Stimulated activated CD4-positive, alpha-beta T cell treated with anti-CD3 and anti-CD28 coated beads, Interleukin-4, amount 100 ng/mL, for 24 hours (primary cell): ENCODE data around the gene HIBADH.
"Not testable (repeated sequence)": the region's sequence is repeated elsewhere in the genome, so short reads cannot be mapped to it uniquely, and the experiment has no call there.

ENCODE experiments used
- DNase-seq: peaks from one replicate; pipeline ENCODE4 v3.0.0-alpha.2; 2020

HIBADH gene

GRCh38 chr7:27593226-27593625 lies 69.5 kb downstream of the HIBADH start:
- no peak for DNase-seq

DNA sequence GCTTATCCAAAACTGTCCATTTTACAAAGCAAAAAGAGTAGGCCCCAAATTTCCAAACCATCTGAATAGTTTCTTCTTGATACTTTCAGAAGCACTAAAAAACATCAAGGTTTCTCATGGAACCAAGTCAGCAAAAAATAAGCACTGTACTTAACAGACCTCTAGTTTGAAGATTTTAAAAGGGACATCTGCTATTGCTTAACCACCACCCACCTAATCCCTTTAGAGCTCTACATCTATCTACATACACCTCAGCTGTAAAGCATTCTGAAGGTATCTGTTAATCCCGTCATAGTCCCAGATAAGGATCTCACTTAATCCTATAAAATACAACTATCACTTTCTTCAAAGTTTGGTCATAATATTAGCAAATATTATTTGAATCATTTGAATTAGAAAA lies 72.3 kb downstream of the HIBADH start:
- no peak for DNase-seq

GRCh38 chr7:27587429-27587828 lies 75.3 kb downstream of the HIBADH start:
- DNase-seq: no peak

GRCh38 chr7:27586825-27587224 lies 75.9 kb downstream of the HIBADH start:
- no peak for DNase-seq

DNA sequence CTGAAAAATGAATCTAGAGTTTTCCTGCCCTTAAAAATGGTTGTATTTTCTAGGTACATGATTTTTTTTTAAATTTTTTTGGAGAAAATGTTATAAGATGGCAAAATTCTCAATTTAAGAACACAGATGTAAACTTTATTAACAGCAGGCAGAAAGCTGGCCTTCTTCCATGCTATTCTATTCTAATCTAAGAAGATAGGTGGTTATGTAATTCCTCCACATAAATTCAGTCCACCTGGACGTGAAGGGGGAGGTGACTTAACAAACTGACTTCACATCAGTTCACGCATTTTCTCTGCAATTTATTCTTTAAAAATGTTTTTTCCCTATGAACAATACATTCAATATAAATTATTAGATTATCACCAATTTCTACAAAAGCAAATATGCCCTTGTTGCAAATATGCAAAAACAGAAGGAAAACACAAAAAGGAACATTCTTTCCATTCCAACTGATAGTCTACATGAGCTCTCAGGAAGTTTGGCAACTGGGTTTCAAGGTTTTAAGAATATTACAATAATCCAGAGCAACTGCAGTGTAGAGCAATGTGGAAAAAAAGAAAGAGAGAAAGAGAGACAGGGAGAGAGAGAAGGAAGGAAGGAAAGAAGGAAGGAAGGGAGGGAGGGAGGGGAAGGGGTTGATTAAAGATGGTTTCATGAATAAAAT lies 76.8 kb downstream of the HIBADH start:
- DNase-seq: no peak

DNA sequence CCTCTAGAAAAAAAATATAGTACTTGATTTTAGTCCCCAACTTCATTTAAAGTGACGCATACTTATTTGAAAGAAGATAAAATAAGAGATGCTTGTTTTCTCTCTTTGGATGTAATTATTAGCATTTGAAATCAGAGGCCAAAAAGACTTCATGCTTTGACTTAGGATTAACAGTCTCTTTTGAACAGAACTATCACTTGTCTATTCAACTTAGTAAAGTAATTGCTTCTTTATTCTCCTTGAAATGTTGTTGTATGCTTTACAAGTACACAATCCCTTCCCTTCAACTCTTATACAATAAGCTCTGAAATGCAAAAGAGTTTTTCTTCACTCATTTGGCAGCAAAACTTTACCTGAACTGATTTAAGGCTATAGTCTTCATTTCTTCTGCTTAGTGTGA lies 80.8 kb downstream of the HIBADH start:
- DNase-seq: no peak

GRCh38 chr7:27581119-27581518 lies 81.6 kb downstream of the HIBADH start:
- DNase-seq: no peak

DNA sequence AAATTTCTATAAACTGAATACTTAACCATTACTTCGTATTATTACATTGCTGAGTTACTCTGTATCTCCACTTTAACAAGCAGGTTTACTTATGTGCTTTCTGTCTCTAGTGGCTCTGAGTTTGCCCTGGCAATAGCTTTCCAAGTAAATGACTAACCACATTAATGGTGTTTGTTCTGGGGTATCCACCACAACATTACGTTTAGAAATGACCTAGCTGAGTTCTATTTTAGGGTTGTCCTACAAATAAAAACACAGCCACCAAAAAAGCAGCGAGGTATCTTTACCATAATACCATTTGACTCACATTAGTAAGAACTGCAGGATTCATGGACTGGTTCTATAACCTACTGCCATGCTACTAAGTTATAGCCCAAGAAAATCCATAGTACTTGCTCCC lies 83.1 kb downstream of the HIBADH start:
- DNase-seq: no peak

- DNase-seq: not testable (repeated sequence)
These were observed 84.5 kb downstream of the HIBADH start for GRCh38 chr7:27578169-27578568.

DNA sequence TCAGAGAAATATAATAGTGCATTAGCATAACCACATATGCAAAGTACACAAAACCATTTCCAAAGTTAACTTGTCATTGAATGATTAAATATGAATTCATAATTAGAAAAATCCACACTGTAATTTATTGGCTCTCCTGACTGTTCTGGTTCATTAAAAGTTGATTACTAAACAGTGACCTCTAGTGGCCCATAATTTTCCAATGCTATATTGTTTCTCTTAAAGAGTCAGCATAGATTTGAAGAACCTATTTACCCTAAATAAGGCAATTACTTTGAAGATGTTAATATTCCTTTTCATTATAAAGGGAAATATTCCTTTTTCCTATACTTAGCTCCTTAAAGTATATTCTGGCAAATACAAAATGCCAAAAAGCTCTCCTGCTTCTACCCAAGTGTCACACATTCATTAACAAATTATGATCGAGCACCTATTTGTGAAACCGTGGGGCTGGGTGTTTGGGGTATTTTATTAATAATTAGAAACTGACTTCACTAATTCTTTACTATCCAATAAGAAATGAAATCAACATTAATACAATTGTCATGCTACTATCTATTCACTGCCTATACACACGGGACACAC lies 86.2 kb downstream of the HIBADH start:
- no peak for DNase-seq

GRCh38 chr7:27575613-27576012 lies 87.1 kb downstream of the HIBADH start:
- no peak for DNase-seq

DNA sequence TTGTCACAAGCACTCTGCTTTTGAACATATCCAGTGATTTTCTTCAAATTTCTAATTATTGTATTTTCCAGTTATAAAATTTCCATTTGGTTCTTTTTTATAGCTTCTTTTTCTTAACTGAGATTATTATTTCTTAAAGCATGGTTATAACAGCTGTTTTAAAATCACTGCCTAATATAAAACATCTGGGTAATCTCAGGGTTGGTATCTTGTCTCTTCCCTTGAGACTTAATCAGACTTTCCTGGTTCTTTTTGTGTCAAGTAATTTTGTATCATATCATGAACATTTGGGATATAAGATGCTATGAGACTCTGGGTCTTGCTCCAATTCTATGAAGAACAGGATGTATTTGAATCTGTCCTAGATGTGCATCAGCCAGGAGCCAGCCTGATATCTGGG lies 93.6 kb downstream of the HIBADH start:
- no peak for DNase-seq

DNA sequence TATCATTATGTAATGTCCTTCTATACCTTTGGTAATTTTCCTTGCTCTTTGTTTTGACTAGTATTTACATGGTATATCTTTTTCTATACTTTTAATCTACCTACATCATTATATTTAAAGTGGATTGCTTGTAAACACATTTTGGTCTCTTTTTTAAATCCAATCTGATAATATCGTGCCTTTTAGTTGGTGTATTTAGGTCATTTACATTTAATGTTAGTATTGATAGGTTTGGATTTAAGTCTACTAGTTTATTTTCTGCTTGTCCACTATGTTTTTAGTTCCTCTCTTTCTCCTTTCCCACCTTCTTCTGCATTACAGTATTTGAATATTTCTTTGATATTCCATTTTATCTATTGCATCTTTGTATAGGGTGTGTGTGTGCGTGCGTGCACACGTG lies 95.4 kb downstream of the HIBADH start:
- DNase-seq: no peak

DNA sequence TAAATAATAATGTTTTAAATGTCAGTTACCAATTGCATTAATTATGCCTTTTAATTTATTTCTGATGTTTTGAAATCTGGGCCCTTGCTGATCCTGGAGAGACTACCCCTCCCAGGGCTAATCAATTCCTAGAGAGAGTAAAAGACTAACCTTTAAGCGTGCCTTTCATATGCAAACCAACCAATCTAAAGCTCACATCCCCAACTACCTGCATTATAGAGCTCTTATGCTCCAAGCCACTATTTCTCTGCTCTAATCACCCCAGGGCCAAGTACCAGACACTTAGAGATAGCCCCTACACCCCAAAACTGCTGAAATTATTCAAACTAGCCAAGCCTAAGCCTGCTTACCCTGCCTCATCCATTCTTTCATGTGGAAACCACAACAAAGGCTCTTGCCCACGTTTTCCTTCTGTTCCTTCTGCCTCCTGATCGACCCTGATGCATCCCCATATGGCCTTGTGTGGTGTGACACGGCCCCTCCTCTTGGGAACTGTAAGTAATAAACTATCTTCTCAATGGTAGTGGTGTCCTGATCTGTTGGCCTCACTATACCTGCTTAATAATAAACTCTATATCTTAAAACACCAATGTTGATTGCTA lies 97.7 kb downstream of the HIBADH start:
- no peak for DNase-seq

- no peak for DNase-seq
These were observed 101.9 kb downstream of the HIBADH start for GRCh38 chr7:27560706-27561235.

GRCh38 chr7:27555670-27556069 lies 107.0 kb downstream of the HIBADH start:
- DNase-seq: no peak

DNA sequence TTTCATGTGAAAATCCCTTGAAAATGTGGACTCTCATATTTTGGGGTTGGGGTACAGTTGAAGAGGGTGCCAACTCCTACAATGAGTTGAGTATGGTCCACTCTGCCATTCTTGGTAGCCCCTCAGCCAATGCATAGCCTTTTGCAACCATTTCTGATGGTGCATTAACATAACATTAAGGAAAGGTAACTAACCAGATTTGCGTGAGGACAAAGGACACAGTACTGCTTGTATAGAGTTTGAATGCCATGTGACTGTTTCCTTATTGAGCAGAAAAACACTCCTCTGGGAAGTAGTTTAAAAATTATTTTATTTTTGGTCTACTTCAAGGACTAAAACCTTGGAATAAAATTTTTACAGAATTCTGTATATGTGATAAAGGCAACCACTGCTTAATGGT lies 107.9 kb downstream of the HIBADH start:
- no peak for DNase-seq

DNA sequence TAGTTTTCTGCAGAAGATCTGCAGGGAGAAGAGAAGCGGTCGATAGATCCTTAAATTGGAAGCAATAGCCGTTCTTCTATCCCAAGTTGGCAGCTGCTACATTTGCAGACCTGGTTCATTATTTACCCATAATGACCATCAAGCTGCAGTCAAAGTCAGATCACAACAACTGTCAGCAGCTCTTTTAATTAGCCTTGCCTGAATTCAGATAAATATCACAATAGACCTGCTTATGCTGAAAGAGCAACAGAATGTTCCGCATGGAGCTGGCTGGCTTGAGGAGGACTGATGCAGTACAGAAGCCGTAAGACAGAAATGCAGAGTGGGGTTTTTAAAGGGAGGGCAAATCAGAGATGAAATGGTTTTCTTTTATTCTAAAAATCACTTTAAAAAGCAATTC lies 109.4 kb downstream of the HIBADH start:
- DNase-seq: no peak

DNA sequence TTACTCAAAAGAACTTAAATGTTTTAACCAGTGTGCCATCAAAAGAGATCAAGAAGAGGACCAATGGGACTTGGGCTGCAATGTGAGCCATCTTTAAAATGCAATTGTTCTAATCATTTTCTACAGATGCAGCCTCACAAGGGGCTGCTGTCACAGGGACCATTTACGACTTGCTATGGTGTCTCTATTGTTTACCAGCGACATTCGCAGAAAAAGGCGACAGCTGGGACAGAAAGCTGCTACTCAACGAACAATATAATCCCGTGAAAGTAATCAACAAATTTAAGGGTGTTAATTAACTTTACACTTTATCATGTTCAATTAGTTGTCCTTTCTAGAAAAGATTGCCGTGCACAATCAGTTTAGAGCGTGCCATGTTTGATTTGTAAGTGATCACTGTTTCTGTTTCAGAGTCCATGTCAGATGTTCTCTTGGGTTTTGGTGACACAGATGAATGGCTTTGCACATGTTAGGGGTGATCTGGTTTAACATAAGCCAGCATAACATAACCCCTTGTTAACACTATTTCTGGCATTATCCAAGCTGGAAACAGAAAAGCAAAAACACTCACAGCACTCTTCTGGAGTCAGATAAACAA lies 110.8 kb downstream of the HIBADH start:
- no peak for DNase-seq

DNA sequence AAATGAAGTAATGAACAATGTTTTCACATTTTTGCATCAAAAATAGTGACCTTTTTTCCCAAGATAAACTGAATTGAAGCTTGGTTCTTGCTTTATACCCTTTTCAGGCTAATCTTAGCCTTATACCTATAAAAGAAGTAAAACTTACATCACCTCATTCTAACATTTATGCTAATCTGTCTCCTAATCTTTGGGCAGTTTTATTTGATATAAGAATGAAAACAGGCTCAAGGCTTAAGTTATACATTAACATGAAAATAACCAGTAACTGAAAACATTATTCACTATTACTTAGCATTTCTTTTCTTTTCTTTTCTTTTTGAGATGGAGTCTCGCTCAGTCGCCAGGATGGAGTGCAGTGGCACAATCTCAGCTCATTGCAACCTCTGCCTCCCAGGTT lies 113.1 kb downstream of the HIBADH start:
- DNase-seq: no peak

- no peak for DNase-seq
These were observed 114.4 kb downstream of the HIBADH start for GRCh38 chr7:27548304-27548703.

- DNase-seq: no peak
These were observed 115.3 kb downstream of the HIBADH start for GRCh38 chr7:27547401-27547800.

- no peak for DNase-seq
These were observed 116.1 kb downstream of the HIBADH start for GRCh38 chr7:27546610-27547009.

DNA sequence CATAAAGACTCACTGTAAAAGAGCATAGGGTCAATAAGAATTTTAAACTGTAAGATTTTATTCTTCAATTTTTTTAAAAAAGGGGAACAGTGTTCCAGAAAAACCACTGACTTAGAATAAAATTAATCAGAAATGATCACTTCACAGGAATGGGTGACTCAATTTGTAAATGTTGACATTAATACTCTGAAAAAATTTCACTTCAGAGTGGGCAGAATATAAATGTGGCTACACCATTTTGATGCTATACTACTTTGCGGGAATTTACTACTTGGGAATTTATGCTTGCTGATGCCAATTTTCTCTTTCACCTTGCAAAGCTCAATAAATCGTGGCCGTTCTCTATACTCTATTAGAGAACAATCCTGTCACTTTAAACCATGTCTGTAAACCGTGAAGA lies 126.9 kb downstream of the HIBADH start:
- DNase-seq: no peak
